Measurements from ENCODE around the gene WDR77.

WDR77 gene

GRCh38 chr1:111441573-111442192 lies 7.4 kb downstream of the WDR77 start:
- no peak for DNase-seq

DNA sequence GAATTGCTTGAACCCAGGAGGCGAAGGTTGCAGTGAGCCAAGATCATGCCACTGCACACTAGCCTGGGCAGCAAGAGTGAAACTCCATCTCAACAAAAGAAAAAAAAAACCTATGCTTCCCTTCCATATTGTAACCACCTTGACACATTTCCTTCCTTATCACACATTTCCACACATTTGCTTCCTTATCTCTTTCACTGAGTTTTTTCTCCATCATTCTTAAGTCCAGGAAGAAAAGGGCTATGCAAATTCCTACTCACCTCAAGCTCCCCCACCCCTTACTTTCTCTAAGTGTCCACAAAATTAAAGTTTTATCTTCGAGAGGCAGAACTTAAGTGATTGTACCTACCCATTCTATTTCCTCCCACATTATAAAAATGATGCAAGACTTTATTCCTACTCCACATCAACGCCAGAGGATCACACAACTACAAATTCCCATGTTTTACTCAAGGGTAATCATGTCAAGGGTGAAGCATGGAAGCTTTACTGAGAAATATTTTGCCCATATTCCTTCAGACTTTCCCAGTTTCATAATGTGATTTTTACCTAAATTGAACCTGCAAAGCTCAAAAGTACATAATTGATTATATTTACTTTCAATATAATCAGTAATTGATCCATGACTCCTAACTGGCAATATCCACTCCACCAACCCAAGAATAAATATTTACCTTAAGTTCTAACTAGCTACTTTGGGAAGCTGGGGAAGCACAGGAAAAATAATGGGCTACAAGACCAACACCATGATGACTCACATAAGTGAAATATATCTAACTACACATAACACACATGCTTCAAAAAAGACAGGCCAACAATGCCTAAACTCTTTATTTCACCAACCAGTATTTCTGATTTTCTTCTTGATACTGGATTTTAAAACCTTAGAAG lies 9.3 kb downstream of the WDR77 start:
- no peak for DNase-seq

- no peak for DNase-seq
Measured at GRCh38 chr1:111436726-111437125, 12.3 kb downstream of the WDR77 start.

DNA sequence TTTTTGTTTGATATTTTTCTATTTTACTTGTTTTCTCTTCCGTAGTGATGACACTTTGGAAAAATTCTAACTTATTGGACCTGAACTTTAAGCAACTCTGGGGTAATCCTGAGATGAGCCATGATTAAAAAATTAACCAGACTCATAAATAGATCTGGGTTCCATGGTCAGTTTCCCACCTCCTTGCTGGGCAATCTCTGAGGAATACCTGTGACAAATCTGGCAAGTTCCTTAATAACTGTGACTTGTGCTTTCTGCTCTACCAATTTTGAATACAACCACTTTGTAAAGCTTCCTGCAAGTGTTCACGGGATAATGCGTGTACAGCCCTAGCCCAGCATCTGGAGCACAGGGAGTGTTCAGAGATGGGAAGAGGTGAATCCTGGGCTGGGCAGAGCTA lies 24.8 kb downstream of the WDR77 start:
- DNase-seq, result no peak

DNA sequence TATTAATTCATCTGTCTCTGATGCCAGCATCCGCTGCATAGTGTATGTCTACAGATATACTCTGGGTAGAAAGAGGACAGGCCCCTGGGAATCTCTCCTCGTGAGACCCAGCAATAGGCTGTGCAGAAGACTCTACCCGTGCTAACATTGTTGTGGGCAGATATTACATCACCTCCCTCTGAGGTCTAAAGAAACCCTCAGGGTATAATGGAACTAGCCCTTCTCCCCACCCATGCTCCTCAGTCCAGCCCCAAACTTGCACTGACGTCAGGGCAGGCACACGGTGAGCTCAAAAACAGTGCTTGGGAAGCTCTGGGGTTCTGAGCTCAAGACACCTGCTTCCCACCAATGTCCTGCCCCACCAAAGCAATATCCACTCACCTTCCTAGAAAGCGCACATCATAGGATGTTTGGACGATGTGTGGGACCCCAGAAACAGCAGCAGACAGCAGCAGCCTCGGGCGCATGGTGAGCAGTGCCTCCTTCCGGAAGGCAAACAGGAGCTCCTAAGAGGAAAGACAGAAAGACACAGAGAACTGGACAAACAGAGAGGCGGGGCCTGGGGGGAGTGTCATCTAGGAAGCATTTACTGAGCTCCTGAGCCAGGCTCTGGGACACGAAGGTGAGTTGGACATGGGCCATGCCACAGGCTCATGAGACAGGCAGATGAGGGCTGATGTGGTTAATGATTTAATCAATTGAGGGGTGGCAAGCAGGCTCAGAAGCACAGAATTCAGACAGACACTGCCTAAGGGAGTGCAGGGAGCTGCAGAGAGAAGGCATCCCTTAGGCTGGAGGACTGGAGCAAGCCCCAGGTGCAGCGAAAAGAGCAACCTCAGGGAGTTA lies 26.3 kb downstream of the WDR77 start:
- DNase-seq, result no peak

DNA sequence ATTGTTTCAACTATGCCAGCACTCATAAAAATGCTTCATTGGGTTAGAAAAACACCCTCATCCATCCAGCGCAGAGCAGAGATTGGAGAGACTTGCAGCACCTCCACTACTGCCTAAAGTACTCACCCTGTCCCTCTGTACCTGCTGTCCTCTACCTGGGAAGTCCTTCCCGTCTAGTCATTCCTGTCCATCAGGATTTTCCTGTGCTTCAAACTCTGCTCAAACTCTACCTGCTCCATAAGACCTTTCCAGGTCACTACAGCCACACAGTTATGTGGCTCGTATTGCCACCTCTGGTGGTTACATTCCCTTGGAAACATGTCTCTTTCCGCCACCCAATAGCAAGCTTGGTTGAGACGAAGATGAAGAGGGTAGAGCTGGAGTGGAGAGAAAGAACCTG lies 28.7 kb downstream of the WDR77 start:
- DNase-seq, result no peak

- no peak for DNase-seq
Measured at GRCh38 chr1:111419037-111419436, 30.0 kb downstream of the WDR77 start.

- DNase-seq, result no peak
Measured at GRCh38 chr1:111417755-111418154, 31.3 kb downstream of the WDR77 start.

DNA sequence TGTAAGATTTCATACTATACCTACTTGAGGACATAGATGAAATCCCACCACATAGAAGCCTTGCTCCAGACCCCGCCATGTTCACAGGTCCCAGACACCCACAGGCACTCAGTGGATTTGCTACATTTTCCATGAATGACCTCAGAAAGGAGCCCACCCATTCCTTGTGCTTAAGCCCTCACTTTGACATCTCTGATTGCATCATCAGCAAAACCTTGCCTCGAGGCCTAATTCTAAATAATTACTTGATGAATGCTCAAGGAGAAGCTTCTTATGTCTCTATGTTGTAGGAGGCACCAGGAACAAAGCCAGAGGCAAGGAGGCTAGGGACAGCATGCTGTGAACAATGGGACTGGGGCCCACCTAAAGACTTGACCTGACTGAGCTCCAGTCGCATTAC lies 33.6 kb downstream of the WDR77 start:
- DNase-seq, result no peak

GRCh38 chr1:111414756-111415155 lies 34.3 kb downstream of the WDR77 start:
- DNase-seq, result no peak

DNA sequence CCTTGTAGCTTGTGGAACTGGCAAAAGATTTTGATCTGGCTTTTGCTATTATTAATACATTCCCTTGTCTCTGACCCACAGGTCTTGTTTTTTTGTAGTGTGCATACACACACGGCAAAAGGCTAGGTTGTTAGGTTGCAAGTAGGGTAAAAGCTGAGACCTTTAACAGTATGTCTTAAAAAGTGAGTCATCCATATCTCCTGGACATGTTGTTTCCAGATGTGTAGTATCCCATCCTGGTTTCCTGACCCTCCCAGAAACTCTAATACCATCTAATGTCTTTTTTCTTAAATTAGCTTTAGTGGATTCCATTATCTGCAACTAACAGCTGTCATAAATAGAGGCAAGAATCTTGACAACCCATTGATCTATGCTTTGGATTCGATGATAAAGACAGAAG lies 36.2 kb downstream of the WDR77 start:
- DNase-seq, result no peak

- DNase-seq, result no peak
Measured at GRCh38 chr1:111407301-111407700, 41.8 kb downstream of the WDR77 start.

- DNase-seq, result no peak
Measured at GRCh38 chr1:111406321-111406768, 42.7 kb downstream of the WDR77 start.

- no peak for DNase-seq
Measured at GRCh38 chr1:111404588-111404987, 44.5 kb downstream of the WDR77 start.

- DNase-seq, result no peak
Measured at GRCh38 chr1:111402083-111402482, 47.0 kb downstream of the WDR77 start.

DNA sequence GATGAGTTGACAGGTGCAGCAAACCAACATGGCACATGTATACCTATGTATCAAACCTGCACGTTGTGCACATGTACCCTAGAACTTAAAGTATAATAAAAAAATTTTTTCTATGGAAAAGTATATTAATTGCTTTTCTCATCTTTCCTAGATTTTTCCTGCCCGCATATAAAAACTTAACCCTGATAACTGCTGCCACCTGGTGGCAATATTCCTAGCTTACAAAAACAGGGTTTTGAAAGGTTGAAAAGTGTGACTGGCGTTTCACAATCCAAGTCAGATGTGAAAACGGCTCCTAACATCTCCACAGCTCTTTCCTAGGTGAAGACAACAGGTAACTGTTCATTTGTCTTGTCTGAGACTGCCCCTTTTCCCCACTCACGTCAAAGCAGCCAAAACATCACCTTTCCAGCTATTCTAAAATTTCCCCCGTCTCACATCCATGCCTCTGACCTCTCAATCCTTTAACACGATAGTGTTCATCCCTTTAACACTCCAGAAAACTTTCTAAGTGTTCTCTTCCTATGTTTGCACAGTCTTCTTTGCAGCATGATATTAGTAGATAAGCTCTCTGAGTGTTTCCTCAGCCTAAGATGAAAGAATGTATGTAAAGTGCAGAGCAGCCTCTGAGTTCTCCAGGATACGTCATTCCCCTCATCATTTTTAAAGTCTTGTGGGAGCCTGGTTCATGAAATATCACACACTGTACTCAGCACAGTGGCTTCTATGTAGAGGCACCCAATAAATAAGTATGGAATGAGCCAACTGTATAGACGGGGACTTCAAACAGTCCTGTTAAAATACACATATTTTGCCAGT lies 49.1 kb downstream of the WDR77 start:
- DNase-seq, result peak; percentile 18

GRCh38 chr1:111392460-111392945 lies 56.6 kb downstream of the WDR77 start:
- no peak for DNase-seq

DNA sequence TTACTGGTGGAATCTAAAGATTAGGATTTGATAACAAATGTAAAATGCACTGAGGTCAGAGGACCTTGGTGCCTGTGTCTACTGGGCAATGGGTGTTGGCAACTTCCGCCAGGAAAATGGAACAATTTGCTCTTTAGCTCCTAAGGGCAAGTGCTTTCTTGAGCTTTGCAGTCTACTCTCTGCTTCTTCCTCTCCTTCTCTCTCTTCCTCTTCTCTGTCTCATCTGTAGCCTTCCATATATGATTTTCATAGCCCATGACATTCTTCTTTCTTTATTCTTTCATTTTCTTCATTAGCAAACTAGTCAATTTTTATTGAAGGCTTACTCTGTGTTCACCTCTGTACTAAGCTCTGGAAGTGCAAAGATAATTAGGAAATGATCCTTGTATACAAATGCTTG lies 57.0 kb downstream of the WDR77 start:
- no peak for DNase-seq
